ENCODE data around the gene KIAA1143.

KIAA1143 gene

GRCh38 chr3:44761424-44762169 lies at the start of gene KIAA1143, which contains the start of gene KIF15:
TSS of gene KIAA1143 (minus strand) at chr3:44761619. CDS start at chr3:44761602, 17 bp downstream.
TSS of gene KIF15 (plus strand) at chr3:44761794. CDS start at chr3:44761866, 72 bp downstream.
- DNase-seq: peak; percentile 96

GRCh38 chr3:44805960-44806359 lies 44.5 kb upstream of the KIAA1143 start:
- DNase-seq: no peak

- DNase-seq: no peak
These were observed 41.9 kb upstream of the KIAA1143 start for GRCh38 chr3:44803298-44803697.

- no peak for DNase-seq
These were observed 40.6 kb upstream of the KIAA1143 start for GRCh38 chr3:44802011-44802410.

- no peak for DNase-seq
These were observed 33.8 kb upstream of the KIAA1143 start for GRCh38 chr3:44795197-44795596.

GRCh38 chr3:44782891-44783290 lies 21.5 kb upstream of the KIAA1143 start:
- DNase-seq: no peak

- no peak for DNase-seq
These were observed 10.7 kb upstream of the KIAA1143 start for GRCh38 chr3:44772099-44772442.

GRCh38 chr3:44771424-44772098 lies 10.1 kb upstream of the KIAA1143 start:
- no peak for DNase-seq

- no peak for DNase-seq
These were observed 2.8 kb upstream of the KIAA1143 start for GRCh38 chr3:44764248-44764647.

GRCh38 chr3:44762690-44763089 lies 1.3 kb upstream of the KIAA1143 start:
- no peak for DNase-seq

GRCh38 chr3:44762170-44762677 lies 805 bp upstream of the KIAA1143 start:
- no peak for DNase-seq

GRCh38 chr3:44761101-44761423 lies 357 bp downstream of the KIAA1143 start:
- no peak for DNase-seq

- DNase-seq: no peak
These were observed 26.7 kb downstream of the KIAA1143 start for GRCh38 chr3:44734646-44735168.

- peak; percentile 95 for DNase-seq
These were observed 32.0 kb downstream of the KIAA1143 start, which contains the start of gene ZNF501 for GRCh38 chr3:44729384-44729910. TSS of gene ZNF501 (plus strand) at chr3:44729635. CDS start at chr3:44734422, 4,787 bp downstream.

- DNase-seq: no peak
These were observed 39.4 kb downstream of the KIAA1143 start for GRCh38 chr3:44722103-44722401.

- DNase-seq: no peak
These were observed 40.0 kb downstream of the KIAA1143 start for GRCh38 chr3:44721231-44722102.

- peak; percentile 93 for DNase-seq
These were observed 48.9 kb downstream of the KIAA1143 start, which contains the start of gene ZNF502 for GRCh38 chr3:44712455-44713075. TSS of gene ZNF502 (plus strand) at chr3:44712660. CDS start at chr3:44720262, 7,602 bp downstream.
